Activated naive CD8-positive, alpha-beta T cell treated with anti-CD3 and anti-CD28 coated beads, Interleukin-2, amount 10 ng/mL, durations not matched to agents 7 days and 5 days (primary cell): ENCODE data around the gene MRC2. TPM values are rescaled to one million over a fixed set of nuclear protein-coding genes. Genes with fewer than 3 reads are reported as not detected.
A peak's percentile ranks its signal among the peaks of the same experiment; 100 is the strongest.
"Not testable (repeated sequence)": the region's sequence is repeated elsewhere in the genome, so short reads cannot be mapped to it uniquely, and the experiment has no call there.

Source experiments
- ATAC-seq: fragments of 150-1000 bp; cut with Tn5 transposase; one replicate; pipeline ENCODE4 v1.10.0; 2021; ENCODE audit warnings: low read depth, moderate library complexity
- POLR2A ChIA-PET: fragments of 350-600 bp; sonication (Branson Sonifier 250); formaldehyde crosslinking; loops from one replicate; lab custom pipeline; 2021; ENCODE audit warnings: antibody characterized with exemption; lab: Charles Lee
- DNase-seq: peaks from one replicate; pipeline ENCODE4 v3.0.0; 2021
- H3K27ac Mint-ChIP-seq: one replicate; pipeline ENCODE4 v1.8.0; 2022; ENCODE audit warnings: mild to moderate bottlenecking, mixed read lengths
- H3K27me3 Mint-ChIP-seq: one replicate; pipeline ENCODE4 v1.8.0; 2022; ENCODE audit warnings: mild to moderate bottlenecking, moderate library complexity, mixed read lengths
- H3K36me3 Mint-ChIP-seq: one replicate; pipeline ENCODE4 v1.8.0; 2021; ENCODE audit warnings: mild to moderate bottlenecking, mixed read lengths
- H3K4me1 Mint-ChIP-seq: one replicate; pipeline ENCODE4 v1.8.0; 2021; ENCODE audit warnings: mixed read lengths
- H3K4me3 Mint-ChIP-seq: one replicate; pipeline ENCODE4 v1.8.0; 2022; ENCODE audit warnings: mild to moderate bottlenecking, moderate library complexity, mixed read lengths
- H3K9me3 Mint-ChIP-seq: one replicate; pipeline ENCODE4 v1.8.0; 2021; ENCODE audit warnings: mixed read lengths
- total RNA-seq, 2 experiments: library from RNA; stranded (reverse); gene quantifications; one replicate each; pipeline ENCODE4 v1.2.3, GENCODE V29; 2021

Gene MRC2
- total RNA-seq, 2 experiments from 2014 or later: 1.6 to 2.4 TPM

- Mint-ChIP-seq H3K36me3 (no peaks in the 10 kb centered on the region), H3K27me3 (peaks cover 5% of the 10 kb centered on the region), H3K4me1 (no peaks in the 10 kb centered on the region), H3K4me3 (no peak overlapping the region), H3K9me3 (no peaks in the 10 kb centered on the region), H3K27ac (no peak overlapping the region)
- ATAC-seq: no peak
- no peak for DNase-seq
- POLR2A ChIA-PET: no interaction called here
These were observed 64.7 kb downstream of the MRC2 start for GRCh38 chr17:62692159-62692651.

GRCh38 chr17:62692721-62693431 is 65.4 kb downstream of the MRC2 start:
- Mint-ChIP-seq H3K4me1 (no peaks in the 10 kb centered on the region), H3K4me3 (no peak overlapping the region), H3K36me3 (no peaks in the 10 kb centered on the region), H3K27me3 (peaks cover 4% of the 10 kb centered on the region), H3K9me3 (no peaks in the 10 kb centered on the region), H3K27ac (no peak overlapping the region)
- ATAC-seq (no peak), DNase-seq (no peak)
- POLR2A ChIA-PET: no interaction called here

- Mint-ChIP-seq H3K36me3 (no peaks in the 10 kb centered on the region), H3K27ac (no peak overlapping the region), H3K4me1 (no peaks in the 10 kb centered on the region), H3K27me3 (peaks cover 2% of the 10 kb centered on the region), H3K9me3 (no peaks in the 10 kb centered on the region), H3K4me3 (no peak overlapping the region)
- DNase-seq (no peak), ATAC-seq (no peak)
- POLR2A ChIA-PET: no interaction called here
These were observed 66.3 kb downstream of the MRC2 start for GRCh38 chr17:62693616-62694409.

GRCh38 chr17:62695093-62695738 is 67.7 kb downstream of the MRC2 start:
- DNase-seq, H3K27ac Mint-ChIP-seq, H3K4me1 Mint-ChIP-seq, H3K36me3 Mint-ChIP-seq, ATAC-seq, POLR2A ChIA-PET, H3K9me3 Mint-ChIP-seq, H3K4me3 Mint-ChIP-seq, H3K27me3 Mint-ChIP-seq: not testable (repeated sequence)

GRCh38 chr17:62696256-62696655 is 68.8 kb downstream of the MRC2 start:
- H3K4me3 Mint-ChIP-seq: no peak overlapping the region
- H3K4me1 Mint-ChIP-seq: no peaks in the 10 kb centered on the region
- no peaks in the 10 kb centered on the region for H3K9me3 Mint-ChIP-seq
- no peak for DNase-seq
- H3K27ac Mint-ChIP-seq: no peak overlapping the region
- no peaks in the 10 kb centered on the region for H3K36me3 Mint-ChIP-seq
- POLR2A ChIA-PET: no interaction called here
- peaks cover 10% of the 10 kb centered on the region for H3K27me3 Mint-ChIP-seq
- no peak for ATAC-seq

GRCh38 chr17:62696726-62697490 is 69.4 kb downstream of the MRC2 start:
- Mint-ChIP-seq H3K9me3 (no peaks in the 10 kb centered on the region), H3K27me3 (peaks cover 10% of the 10 kb centered on the region)
- POLR2A ChIA-PET: no interaction called here

GRCh38 chr17:62698459-62698858 is 71.0 kb downstream of the MRC2 start:
- H3K9me3 Mint-ChIP-seq, POLR2A ChIA-PET, H3K36me3 Mint-ChIP-seq, H3K4me1 Mint-ChIP-seq, ATAC-seq, H3K27ac Mint-ChIP-seq, H3K4me3 Mint-ChIP-seq, DNase-seq: not testable (repeated sequence)
- peaks cover 10% of the 10 kb centered on the region for H3K27me3 Mint-ChIP-seq

More at GRCh38 chr17:62696726-62697490, 69.4 kb downstream of the MRC2 start:
- Mint-ChIP-seq H3K27ac (no peak overlapping the region), H3K4me3 (no peak overlapping the region), H3K4me1 (no peaks in the 10 kb centered on the region), H3K36me3 (no peaks in the 10 kb centered on the region)
- ATAC-seq (no peak), DNase-seq (no peak)

- DNase-seq (no peak), ATAC-seq (no peak)
- H3K4me1 Mint-ChIP-seq: peaks cover 4% of the 10 kb centered on the region
- H3K27me3 Mint-ChIP-seq: peaks cover 24% of the 10 kb centered on the region
- no peaks in the 10 kb centered on the region for H3K9me3 Mint-ChIP-seq
- no peak overlapping the region for H3K27ac Mint-ChIP-seq
- POLR2A ChIA-PET: no interaction called here
- H3K4me3 Mint-ChIP-seq: no peak overlapping the region
- H3K36me3 Mint-ChIP-seq: no peaks in the 10 kb centered on the region
These were observed 73.7 kb downstream of the MRC2 start for GRCh38 chr17:62700964-62701705.

GRCh38 chr17:62701706-62702085 is 74.2 kb downstream of the MRC2 start:
- Mint-ChIP-seq H3K27ac (no peak overlapping the region), H3K36me3 (no peaks in the 10 kb centered on the region), H3K4me1 (peaks cover 4% of the 10 kb centered on the region), H3K27me3 (peaks cover 30% of the 10 kb centered on the region), H3K9me3 (no peaks in the 10 kb centered on the region), H3K4me3 (no peak overlapping the region)
- ATAC-seq (no peak), DNase-seq (no peak)
- POLR2A ChIA-PET: no interaction called here

- H3K4me1 Mint-ChIP-seq: peaks cover 4% of the 10 kb centered on the region
- H3K27ac Mint-ChIP-seq: no peak overlapping the region
- no peak overlapping the region for H3K4me3 Mint-ChIP-seq
- no peak for ATAC-seq
- peaks cover 5% of the 10 kb centered on the region for H3K9me3 Mint-ChIP-seq
- DNase-seq: no peak
- POLR2A ChIA-PET: no interaction called here
- H3K27me3 Mint-ChIP-seq: peaks cover 34% of the 10 kb centered on the region
- H3K36me3 Mint-ChIP-seq: no peaks in the 10 kb centered on the region
These were observed 75.3 kb downstream of the MRC2 start for GRCh38 chr17:62702746-62703260.

GRCh38 chr17:62703261-62703775 is 75.8 kb downstream of the MRC2 start:
- Mint-ChIP-seq H3K27me3 (peaks cover 35% of the 10 kb centered on the region), H3K4me3 (peak overlapping the region; percentile 45), H3K27ac (no peak overlapping the region), H3K36me3 (no peaks in the 10 kb centered on the region), H3K4me1 (peaks cover 4% of the 10 kb centered on the region), H3K9me3 (peaks cover 5% of the 10 kb centered on the region)
- DNase-seq (peak; percentile 39), ATAC-seq (no peak)
- POLR2A ChIA-PET: no interaction called here

- Mint-ChIP-seq H3K36me3 (no peaks in the 10 kb centered on the region), H3K4me3 (peak overlapping the region; percentile 45), H3K4me1 (peaks cover 4% of the 10 kb centered on the region), H3K27me3 (peaks cover 35% of the 10 kb centered on the region), H3K9me3 (peaks cover 5% of the 10 kb centered on the region), H3K27ac (no peak overlapping the region)
- POLR2A ChIA-PET: no interaction called here
- DNase-seq (peak; percentile 86), ATAC-seq (peak; percentile 92)
These were observed 76.4 kb downstream of the MRC2 start for GRCh38 chr17:62703776-62704380.
